GM21381 (cell line): Measurements from ENCODE around the gene SLC8A1.

Experiments
- ATAC-seq: cut with Tn5 transposase; IDR thresholded peaks from one replicate; pipeline ENCODE4 v1.9.1; 2021; ENCODE audit warnings: mild to moderate bottlenecking, moderate library complexity; ENCODE audit not compliant: unreplicated experiment

Gene SLC8A1

DNA sequence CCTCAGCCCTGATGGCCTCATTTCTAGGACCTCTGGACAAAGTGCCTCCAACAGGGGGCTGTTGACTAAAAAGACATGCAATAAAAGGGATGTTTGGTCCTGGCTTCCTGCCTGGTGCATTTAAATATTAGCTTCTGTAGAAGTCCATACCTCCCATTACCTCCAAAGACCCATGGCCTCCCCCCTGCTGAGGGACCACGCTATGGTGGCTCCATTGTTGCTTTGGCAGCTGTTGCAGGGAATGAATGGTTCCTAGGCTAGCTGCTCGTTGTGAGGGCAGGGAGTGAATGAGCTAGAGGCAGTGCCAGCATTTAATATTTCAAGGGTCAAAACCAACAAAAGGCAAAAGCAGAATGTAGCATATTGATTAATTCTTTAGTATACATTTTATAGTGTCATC, 285.9 kb downstream of the SLC8A1 start:
- ATAC-seq = no peak

DNA sequence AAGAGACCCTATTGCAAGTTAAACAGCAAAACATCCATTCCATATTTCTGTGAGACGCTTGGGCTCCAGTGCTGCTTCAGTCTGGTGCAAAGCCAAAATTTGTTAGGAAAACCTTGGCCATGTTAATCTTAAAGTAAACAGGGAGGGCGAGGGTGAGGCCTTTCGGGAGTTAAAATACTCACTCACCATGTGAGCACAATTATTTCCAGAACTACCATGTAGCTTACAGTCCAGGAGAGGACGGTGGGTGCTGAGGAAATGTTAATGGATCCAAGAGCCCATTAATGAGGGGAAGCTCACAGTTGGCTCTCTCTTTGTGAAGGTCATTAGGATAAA, 286.4 kb downstream of the SLC8A1 start:
- no peak for ATAC-seq

DNA sequence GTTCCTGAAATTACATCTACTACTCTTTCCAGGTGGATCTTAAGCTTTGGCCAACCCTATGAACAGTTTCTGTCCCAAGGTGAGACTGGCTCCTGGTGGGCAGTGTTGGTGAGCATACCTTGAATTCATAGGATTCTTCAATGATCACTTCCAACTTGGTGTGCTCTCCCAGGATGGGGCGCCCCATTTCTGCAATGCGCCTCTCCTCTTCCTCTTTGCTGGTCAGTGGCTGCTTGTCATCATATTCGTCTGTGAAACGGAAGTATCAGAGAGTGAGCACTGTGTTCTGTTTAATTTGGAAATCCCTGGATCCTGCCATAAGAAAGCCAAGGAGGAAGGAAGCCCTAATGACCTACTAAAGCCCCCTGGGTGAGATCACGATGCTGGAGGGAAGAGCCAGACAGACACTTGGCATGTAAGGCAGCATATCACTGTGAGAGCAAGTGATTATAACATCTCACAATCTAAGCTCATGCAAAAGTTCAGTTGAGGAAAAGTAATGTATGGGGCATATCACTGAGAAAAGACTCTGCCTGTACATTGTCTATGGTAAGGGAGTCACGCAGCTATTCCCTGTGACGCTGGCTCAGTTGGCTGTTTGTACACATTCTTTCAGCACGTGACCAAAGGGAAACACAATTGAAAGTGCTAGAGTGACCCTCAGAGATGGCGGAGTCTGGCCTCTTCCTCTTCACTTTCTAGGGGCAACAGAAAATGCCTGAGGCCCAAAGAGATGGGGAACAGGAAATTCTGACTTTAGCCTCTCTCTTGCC, 287.0 kb downstream of the SLC8A1 start:
- ATAC-seq = no peak

- ATAC-seq = no peak
Measured at GRCh38 chr2:40161986-40162385, 289.9 kb downstream of the SLC8A1 start.

DNA sequence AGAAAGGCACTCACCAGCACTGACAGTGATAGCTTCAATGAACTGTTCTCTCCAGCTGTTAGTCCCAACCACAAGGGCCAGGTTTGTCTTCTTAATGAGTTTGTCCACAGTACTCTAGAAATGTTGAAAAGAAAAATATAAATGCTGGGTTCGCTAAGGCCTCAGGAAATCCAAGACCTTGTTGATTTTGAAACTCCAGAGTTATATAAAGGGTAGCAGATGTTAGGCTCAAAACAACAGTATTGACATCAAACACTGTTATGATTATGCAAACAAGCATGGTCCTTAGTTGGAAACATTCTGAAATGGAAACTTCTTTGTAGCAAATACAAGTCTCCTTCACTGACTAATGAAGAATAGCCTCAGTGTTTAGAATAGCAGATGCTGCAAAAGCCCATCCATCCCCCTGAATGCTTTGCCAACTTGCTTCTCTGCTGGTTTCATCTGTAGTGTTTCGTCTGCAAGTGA, 291.1 kb downstream of the SLC8A1 start:
- ATAC-seq = no peak

DNA sequence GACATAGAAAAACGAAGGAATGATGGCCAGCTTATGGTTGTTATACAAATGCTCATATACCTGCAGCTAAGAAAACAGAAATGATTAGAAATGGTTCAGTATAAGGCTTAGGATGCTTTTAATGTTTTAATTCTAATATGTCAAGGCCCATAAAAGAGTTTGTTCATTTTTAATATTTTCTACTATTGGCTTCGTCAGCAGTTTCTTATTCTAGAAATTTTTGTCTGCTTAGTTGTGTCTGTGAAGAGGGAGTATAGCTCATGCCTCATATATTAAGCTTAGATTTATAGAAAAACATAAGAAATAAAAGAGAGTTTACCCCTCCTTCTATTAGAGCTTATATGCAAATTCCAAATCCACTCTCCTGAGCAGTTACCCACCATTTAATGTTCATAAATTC, 292.6 kb downstream of the SLC8A1 start:
- ATAC-seq = no peak

DNA sequence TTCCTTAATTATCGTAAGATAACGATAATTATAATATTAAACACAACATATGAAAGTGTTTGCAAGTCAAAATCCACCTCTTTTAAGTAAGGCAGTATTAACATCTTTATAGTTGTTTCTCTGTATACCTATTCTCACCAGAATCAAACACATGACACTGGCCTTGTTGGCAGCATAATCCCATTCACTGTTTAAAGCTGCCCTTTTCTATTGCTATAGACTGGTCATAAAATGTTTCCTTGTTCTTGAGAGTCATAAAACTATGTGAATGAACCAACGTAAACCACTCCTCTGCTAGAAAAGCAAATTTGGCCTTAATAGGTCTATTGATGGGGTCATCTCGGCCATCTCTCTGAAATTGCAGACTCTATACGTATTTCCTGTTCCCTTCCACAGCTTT, 293.1 kb downstream of the SLC8A1 start:
- ATAC-seq = no peak

- no peak for ATAC-seq
Measured at GRCh38 chr2:40155728-40156127, 296.2 kb downstream of the SLC8A1 start.

- no peak for ATAC-seq
Measured at GRCh38 chr2:40150266-40150665, 301.6 kb downstream of the SLC8A1 start.

DNA sequence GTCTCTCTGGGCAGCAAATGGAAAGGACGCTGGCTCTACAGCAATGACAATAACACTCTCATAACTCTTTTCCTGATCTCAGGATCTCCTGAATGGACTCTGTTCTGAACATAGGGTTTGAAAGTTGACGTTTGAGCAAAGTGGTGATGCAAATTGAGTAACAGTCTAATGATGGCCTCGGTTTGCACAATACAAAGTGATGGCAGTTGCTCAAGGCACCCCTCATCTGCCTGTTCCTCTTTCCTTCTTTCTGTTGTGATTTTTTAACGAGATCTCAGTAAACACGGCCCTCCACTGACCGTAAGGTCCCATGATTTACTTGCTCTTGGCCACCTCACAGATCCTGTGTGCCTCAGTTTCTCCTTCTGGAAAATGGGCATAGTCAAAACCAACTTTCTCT, 303.6 kb downstream of the SLC8A1 start:
- no peak for ATAC-seq

DNA sequence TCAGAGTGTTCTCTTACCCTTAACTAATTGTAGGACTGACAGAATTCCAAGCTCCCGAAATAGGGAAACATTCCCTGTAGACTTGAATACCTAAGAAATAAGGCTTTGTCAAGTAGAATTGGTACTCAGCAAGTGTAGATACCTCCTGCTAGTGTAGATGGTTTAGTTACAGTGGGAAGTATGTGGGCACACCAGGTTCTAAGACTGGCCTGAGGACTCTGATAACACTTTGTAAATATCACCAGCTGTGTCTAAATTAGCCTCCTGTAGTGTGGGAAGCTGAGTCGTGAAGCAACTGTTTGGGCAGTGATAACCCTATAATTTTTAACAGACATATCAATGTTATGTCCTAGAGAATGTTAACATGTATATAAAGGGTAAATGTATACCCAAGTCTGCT, 304.5 kb downstream of the SLC8A1 start:
- no peak for ATAC-seq

- ATAC-seq = no peak
Measured at GRCh38 chr2:40144022-40144421, 307.9 kb downstream of the SLC8A1 start.

DNA sequence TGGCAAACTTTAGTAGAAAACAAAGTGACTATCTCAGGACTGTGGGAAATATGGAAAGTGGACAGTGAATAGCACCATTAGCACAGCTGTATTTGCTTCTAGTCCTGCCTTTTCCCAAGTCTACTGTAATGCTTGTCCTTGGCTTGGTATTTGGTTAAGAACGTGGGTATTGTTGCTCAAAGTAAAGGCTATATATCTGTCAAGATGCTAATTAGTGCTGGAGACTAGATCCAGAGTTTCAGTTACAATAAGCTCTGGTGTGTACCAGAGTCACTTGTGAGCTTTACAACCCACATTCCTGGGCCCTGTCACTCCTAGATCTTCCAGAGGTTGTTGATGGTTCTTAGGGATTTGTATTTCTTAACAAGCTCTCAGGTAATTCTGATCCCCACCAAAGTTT, 313.6 kb downstream of the SLC8A1 start:
- ATAC-seq = no peak

- no peak for ATAC-seq
Measured at GRCh38 chr2:40131081-40131704, 320.7 kb downstream of the SLC8A1 start.

- ATAC-seq = no peak
Measured at GRCh38 chr2:40130251-40130994, 321.5 kb downstream of the SLC8A1 start.

DNA sequence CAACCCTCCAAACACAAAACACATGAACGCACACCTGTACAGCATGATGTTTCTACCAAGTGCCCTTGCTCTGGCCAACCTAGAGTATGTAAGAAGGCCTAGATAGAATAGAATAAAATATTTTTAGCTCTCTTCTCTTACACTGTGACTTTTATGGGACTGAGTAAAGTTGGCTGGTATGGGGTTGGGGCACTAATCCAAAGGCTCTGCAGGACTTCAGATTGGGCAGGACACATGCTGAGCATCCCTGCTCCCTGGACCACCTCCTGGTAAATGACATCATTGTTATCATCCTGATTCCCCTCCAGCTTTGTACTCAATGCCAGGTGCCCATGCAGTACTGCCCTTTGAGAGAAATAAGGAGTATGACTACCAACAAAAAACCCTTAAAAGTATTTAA, 322.2 kb downstream of the SLC8A1 start:
- ATAC-seq = no peak

GRCh38 chr2:40128796-40129195, 323.1 kb downstream of the SLC8A1 start:
- no peak for ATAC-seq

DNA sequence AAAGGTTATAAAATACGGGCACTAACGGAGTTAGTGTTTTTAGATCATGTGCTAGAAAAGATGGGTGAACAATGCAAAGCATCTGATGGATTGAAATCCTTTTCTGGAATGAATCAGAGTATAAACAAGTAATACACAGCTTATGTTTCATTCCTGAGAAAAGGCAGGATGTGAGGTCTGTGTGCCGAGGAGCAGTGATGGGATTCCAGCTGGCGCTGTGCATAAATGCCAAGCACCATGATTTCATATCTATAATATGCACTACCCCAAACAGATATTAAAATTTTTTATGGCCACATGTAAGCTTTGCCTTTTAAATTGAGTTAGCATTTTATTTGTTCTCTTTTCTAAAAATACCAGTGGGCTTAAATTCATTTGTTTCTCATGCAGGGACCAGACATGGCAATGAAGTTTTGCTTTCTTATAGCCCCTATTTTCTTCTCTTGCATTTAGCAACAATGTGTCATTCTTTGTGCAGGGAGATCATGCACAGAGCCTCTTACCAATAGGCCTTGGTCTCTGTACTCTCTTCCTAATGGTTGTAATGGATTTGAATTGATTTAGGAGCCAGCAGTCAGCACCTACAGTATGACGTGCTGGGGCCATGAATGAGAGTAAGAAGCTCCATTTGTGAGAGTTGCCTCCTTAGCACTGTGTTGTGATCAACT, 323.9 kb downstream of the SLC8A1 start:
- ATAC-seq = no peak

DNA sequence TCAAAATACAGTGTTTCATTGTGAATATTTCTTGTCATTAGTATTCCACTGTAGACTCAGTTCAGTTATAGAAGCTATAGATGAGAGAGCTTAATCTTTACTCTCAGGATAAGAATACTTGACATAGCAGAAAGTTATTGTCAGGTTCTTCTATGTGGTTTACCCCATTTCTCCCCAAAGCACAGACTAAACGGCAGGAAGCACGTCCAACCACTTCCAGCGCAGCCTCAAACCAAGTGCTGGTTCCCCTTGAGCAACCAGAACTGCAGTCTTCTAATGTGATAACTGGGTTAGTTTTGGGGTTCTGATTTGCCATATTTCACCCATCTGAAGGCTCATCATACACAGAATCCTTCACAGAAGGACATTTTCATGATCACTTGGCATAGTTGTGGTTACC, 324.7 kb downstream of the SLC8A1 start:
- no peak for ATAC-seq

- no peak for ATAC-seq
Measured at GRCh38 chr2:40126006-40126405, 325.9 kb downstream of the SLC8A1 start.

DNA sequence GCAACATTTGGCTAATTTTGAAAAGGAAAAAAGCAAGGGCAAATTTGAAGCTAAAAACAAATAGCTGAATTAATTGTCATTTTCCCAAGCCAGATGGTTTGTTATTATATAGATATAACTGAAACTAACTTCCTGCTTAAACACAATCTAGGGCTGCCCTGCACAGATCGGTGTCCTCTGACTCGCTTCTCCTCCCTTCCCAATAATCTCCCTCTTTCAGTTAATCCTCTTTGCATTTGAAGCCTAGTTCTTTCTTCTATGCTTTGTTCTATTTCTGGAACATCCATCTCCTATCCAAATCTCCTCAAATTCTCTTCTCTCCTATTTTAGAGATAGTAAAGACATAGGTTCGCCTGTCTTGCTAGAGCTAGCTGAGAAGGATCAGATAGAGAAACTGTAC, 328.1 kb downstream of the SLC8A1 start:
- no peak for ATAC-seq

DNA sequence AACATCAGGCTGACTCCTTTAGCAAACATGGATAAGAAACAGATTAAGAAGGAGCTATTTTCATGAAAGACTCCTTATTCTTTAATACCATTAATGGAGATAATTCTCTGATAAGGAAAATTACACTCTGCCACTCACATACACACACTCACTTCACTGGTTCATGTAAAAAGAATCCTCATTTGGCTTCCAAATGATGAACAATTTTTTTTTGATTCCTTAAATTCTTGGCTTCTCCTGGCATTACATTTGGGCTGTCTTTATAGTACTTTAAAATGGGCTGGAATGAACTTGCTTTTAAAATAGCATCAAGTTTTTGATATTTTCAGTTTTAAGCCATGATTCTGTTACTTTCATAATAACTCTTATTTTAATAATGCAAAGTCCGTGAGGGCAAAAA, 328.6 kb downstream of the SLC8A1 start:
- ATAC-seq = no peak
